Caco-2 (cell line): ENCODE measurements around the gene ZG16. TPM values are rescaled to one million over a fixed set of nuclear protein-coding genes. Genes with fewer than 3 reads are reported as not detected.

Experiments
- BruUV-seq: library from RNA; stranded (reverse); fragments of 400-500 nt; replicated peaks from 2 replicates; lab custom pipeline; 2021; lab: Mats Ljungman, UMichigan
- CTCF ChIA-PET: fragments of 300-600 bp; sonication (Branson Sonifier 250); formaldehyde crosslinking; loops from one replicate; lab custom pipeline; 2022; ENCODE audit warnings: antibody characterized with exemption; lab: Charles Lee
- POLR2A ChIA-PET: fragments of 300-600 bp; sonication (Branson Sonifier 250); formaldehyde crosslinking; loops from one replicate; lab custom pipeline; 2022; ENCODE audit warnings: antibody characterized with exemption; lab: Charles Lee
- DNase-seq, 2 experiments: peaks; one replicate each; pipeline versions ENCODE4 v3.0.0 to v3.0.0-alpha.2; 2020 to 2022
- H3K27me3 ChIP-seq: replicated peaks from 2 replicates; pipeline ENCODE4 v1.6.0; 2011; ENCODE audit warnings: low read length; ENCODE audit not compliant: control insufficient read depth, insufficient read depth
- H3K36me3 ChIP-seq: 2 replicates; pipeline ENCODE4 v1.5.1; 2011; ENCODE audit warnings: low read length; ENCODE audit not compliant: control insufficient read depth, insufficient read depth
- H3K4me1 ChIP-seq: fragments of 250-450 bp; sonication (Bioruptor Pico); 2 replicates; pipeline ENCODE4 v1.5.1; 2020; ENCODE audit warnings: mild to moderate bottlenecking
- H3K4me3 ChIP-seq: 2 replicates; pipeline ENCODE4 v1.5.1; 2011; ENCODE audit warnings: low read depth, mild to moderate bottlenecking, control low read depth, low read length
- H3K9me3 ChIP-seq: fragments of 250-450 bp; sonication (Bioruptor Pico); 2 replicates; pipeline ENCODE4 v1.5.1; 2020; ENCODE audit warnings: mild to moderate bottlenecking, moderate library complexity
- H3K27ac Mint-ChIP-seq: one replicate; pipeline ENCODE4 v1.8.0; 2022; ENCODE audit warnings: mixed read lengths; ENCODE audit not compliant: unreplicated experiment
- H3K27me3 Mint-ChIP-seq: one replicate; pipeline ENCODE4 v1.8.0; 2022; ENCODE audit warnings: mixed read lengths; ENCODE audit not compliant: insufficient read depth, unreplicated experiment
- H3K36me3 Mint-ChIP-seq: one replicate; pipeline ENCODE4 v1.8.0; 2022; ENCODE audit warnings: mild to moderate bottlenecking, mixed read lengths; ENCODE audit not compliant: insufficient read depth, unreplicated experiment
- H3K4me1 Mint-ChIP-seq: one replicate; pipeline ENCODE4 v1.8.0; 2022; ENCODE audit warnings: low read depth, mixed read lengths; ENCODE audit not compliant: unreplicated experiment
- H3K4me3 Mint-ChIP-seq: one replicate; pipeline ENCODE4 v1.8.0; 2022; ENCODE audit warnings: mild to moderate bottlenecking, moderate library complexity, mixed read lengths; ENCODE audit not compliant: unreplicated experiment
- H3K9me3 Mint-ChIP-seq: one replicate; pipeline ENCODE4 v1.8.0; 2022; ENCODE audit warnings: mixed read lengths; ENCODE audit not compliant: unreplicated experiment
- CTCF ChIP-seq, 2 experiments: fragments of 200-600 bp in 1 of 2; IDR thresholded peaks; 1 replicate in 1 of 2; 2 replicates in 1 of 2; pipeline versions ENCODE4 v1.5.1 to v1.8.0; 2011 to 2022; ENCODE audit warnings: antibody characterized with exemption in 1 of 2, control low read depth in 1 of 2, inconsistent platforms in 1 of 2, low read depth in 1 of 2, low read length in 1 of 2, mild to moderate bottlenecking in 1 of 2, moderate library complexity in 1 of 2; ENCODE audit not compliant: insufficient read depth in 1 of 2, severe bottlenecking in 1 of 2, unreplicated experiment in 1 of 2
- intact Hi-C: fragments of 100-400 bp; cut with micrococcal nuclease; formaldehyde crosslinking; loops from one replicate; pipeline ENCODE4 v1.10.0; 2022; ENCODE audit not compliant: unreplicated experiment
- total RNA-seq: library from RNA; stranded (reverse); gene quantifications from 2 replicates; pipeline ENCODE4 v1.2.3, GENCODE V29; 2022

ZG16 gene
- total RNA-seq, 1 experiment from 2014 or later = 1.9 TPM

GRCh38 chr16:29815793-29816693 is 38.0 kb downstream of the ZG16 start, which contains the start of gene PAGR1:
TSS of gene PAGR1 (plus strand) at chr16:29816152. CDS start at chr16:29816526, 374 bp downstream.
- H3K27me3 Mint-ChIP-seq = no peaks in the 10 kb centered on the region
- BruUV-seq = TSS peak; percentile 72
- peak; percentile 97 to 98 for DNase-seq
- Histone ChIP-seq H3K36me3 (no peaks in the 10 kb centered on the region; the same call in 1 of the 2 replicates), H3K4me3 (peak within 1 kb of the TSS; percentile 69), H3K4me1 (peaks cover 14% of the 10 kb centered on the region), H3K9me3 (no peaks in the 10 kb centered on the region), H3K27me3 (no peaks in the 10 kb centered on the region)
- H3K9me3 Mint-ChIP-seq = no peaks in the 10 kb centered on the region
- peak within 1 kb of the TSS; percentile 93 for H3K27ac Mint-ChIP-seq
- ChIA-PET POLR2A (interaction anchor here (1.0 to 1.8 kb wide), 4 partner anchors 9 to 157 kb away, joined by 5 to 10 read pairs (median 6); partner anchors contain the start of genes KIF22 and TAOK2), CTCF (interaction anchor here (0.5 to 2.8 kb wide), 14 partner anchors 8 to 216 kb away, joined by 3 to 22 read pairs (median 4); partner anchors contain the start of genes KIF22, MAZ and SEZ6L2)
- intact Hi-C loops = loop anchor here (1.0 to 10.0 kb wide), 6 partner anchors 13 to 205 kb away; partner anchors contain the start of genes ASPHD1, CDIPT, HIRIP3 and INO80E
- H3K36me3 Mint-ChIP-seq = peaks cover 62% of the 10 kb centered on the region
- TF ChIP-seq CTCF (IDR thresholded peaks at IDR 0.05; ENCODE audit: insufficient read depth in 1 of 2, low read depth in 1 of 2, low read length in 1 of 2, severe bottlenecking in 1 of 2, unreplicated experiment in 1 of 2) = peak; percentile 92 to 94
- peak within 1 kb of the TSS; percentile 89 for H3K4me3 Mint-ChIP-seq
- peaks cover 41% of the 10 kb centered on the region for H3K4me1 Mint-ChIP-seq

- Histone ChIP-seq H3K4me3 (peak overlapping the region; percentile 69), H3K9me3 (no peaks in the 10 kb centered on the region), H3K27me3 (no peaks in the 10 kb centered on the region), H3K4me1 (peaks cover 14% of the 10 kb centered on the region), H3K36me3 (no peaks in the 10 kb centered on the region; the same call in 1 of the 2 replicates)
- Mint-ChIP-seq H3K36me3 (peaks cover 54% of the 10 kb centered on the region), H3K4me3 (peak overlapping the region; percentile 89), H3K4me1 (peaks cover 35% of the 10 kb centered on the region), H3K9me3 (no peaks in the 10 kb centered on the region), H3K27me3 (no peaks in the 10 kb centered on the region), H3K27ac (peak overlapping the region; percentile 93)
- POLR2A ChIA-PET = interaction anchor here (0.6 to 1.8 kb wide), 5 partner anchors 9 to 157 kb away, joined by 4 to 10 read pairs (median 7); partner anchors contain the start of genes KIF22 and TAOK2
- intact Hi-C loops = loop anchor here (1.0 to 10.0 kb wide), 6 partner anchors 12 to 204 kb away; partner anchors contain the start of genes ASPHD1, CDIPT, HIRIP3 and INO80E
- TF ChIP-seq CTCF (IDR thresholded peaks at IDR 0.05; ENCODE audit: insufficient read depth in 1 of 2, low read depth in 1 of 2, low read length in 1 of 2, severe bottlenecking in 1 of 2, unreplicated experiment in 1 of 2) = peak in 1 of 2 experiments; percentile 3
- peak; percentile 65 to 69 for DNase-seq
- no TSS peak for BruUV-seq
- CTCF ChIA-PET = interaction anchor here (0.6 to 2.8 kb wide), 9 partner anchors 9 to 156 kb away, joined by 3 to 22 read pairs (median 6); partner anchors contain the start of genes KIF22, MAZ and SEZ6L2
Observed at GRCh38 chr16:29816694-29817441, 38.8 kb downstream of the ZG16 start.
